GM10266 (cell line): ENCODE data around the gene SLA2.

ENCODE experiments used
- DNase-seq: peaks from one replicate; pipeline ENCODE4 v3.0.0; 2012; ENCODE audit errors: extremely low spot score
- CTCF ChIP-seq: IDR thresholded peaks from 2 replicates; pipeline ENCODE4 v1.5.1; 2012; ENCODE audit warnings: mild to moderate bottlenecking, low read depth; ENCODE audit not compliant: control insufficient read depth, insufficient read depth; ENCODE audit errors: missing control alignments

Gene SLA2

GRCh38 chr20:36563374-36563773 lies 82.6 kb downstream of the SLA2 start:
- TF ChIP-seq CTCF = no peak
- DNase-seq = no peak

GRCh38 chr20:36562724-36563123 lies 83.3 kb downstream of the SLA2 start:
- TF ChIP-seq CTCF = no peak
- no peak for DNase-seq
